H1 (cell line): ENCODE results near the gene GARNL3. TPM values are rescaled to one million over a fixed set of nuclear protein-coding genes. Genes with fewer than 3 reads are reported as not detected.
A peak's percentile ranks its signal among the peaks of the same experiment; 100 is the strongest.

Source experiments
- CTCF ChIA-PET: fragments of 300-600 bp; sonication (Branson Sonifier 250); formaldehyde crosslinking; loops from one replicate; lab custom pipeline; 2021; ENCODE audit not compliant: partially characterized antibody; lab: Charles Lee
- POLR2A ChIA-PET: fragments of 300-600 bp; sonication (Branson Sonifier 250); formaldehyde crosslinking; loops from one replicate; lab custom pipeline; 2021; ENCODE audit warnings: inconsistent platforms; ENCODE audit not compliant: partially characterized antibody; lab: Charles Lee
- DNase-seq, 2 experiments: peaks; one replicate each; pipeline versions ENCODE4 v3.0.0 to v3.0.0-alpha.2; 2010 to 2022; ENCODE audit warnings: low spot score in 2 of 2, low read depth in 1 of 2, mixed read lengths in 1 of 2
- FAIRE-seq: peaks from 2 replicates; lab custom pipeline; 2011; peaks lifted over from hg19 to GRCh38; lab: Jason Lieb, UNC
- H2AFZ ChIP-seq: 2 replicates; pipeline ENCODE4 v1.8.1; 2012; ENCODE audit warnings: low read length, inconsistent platforms
- H2AK5ac ChIP-seq: 2 replicates; pipeline ENCODE4 v1.6.1; 2013; ENCODE audit warnings: low read depth, low read length
- H2BK120ac ChIP-seq: replicated peaks from 2 replicates; pipeline ENCODE3; 2013; ENCODE audit warnings: low read depth, low read length, inconsistent platforms
- H2BK12ac ChIP-seq: 2 replicates; pipeline ENCODE4 v1.6.1; 2013; ENCODE audit warnings: low read depth, low read length
- H2BK15ac ChIP-seq: 2 replicates; pipeline ENCODE4 v1.6.1; 2013; ENCODE audit warnings: low read length
- H2BK20ac ChIP-seq: 2 replicates; pipeline ENCODE4 v1.6.1; 2013; ENCODE audit warnings: low read length
- H2BK5ac ChIP-seq: 2 replicates; pipeline ENCODE4 v1.6.1; 2013; ENCODE audit warnings: low read depth, low read length
- H3K14ac ChIP-seq: 2 replicates; pipeline ENCODE4 v1.6.1; 2013; ENCODE audit warnings: inconsistent platforms; ENCODE audit not compliant: insufficient read length
- H3K18ac ChIP-seq: 2 replicates; pipeline ENCODE4 v1.6.1; 2013; ENCODE audit warnings: low read length; ENCODE audit errors: extremely low read depth
- H3K23ac ChIP-seq: 2 replicates; pipeline ENCODE4 v1.6.1; 2013; ENCODE audit warnings: inconsistent platforms; ENCODE audit not compliant: insufficient read length
- H3K23me2 ChIP-seq: 2 replicates; pipeline ENCODE4 v1.6.1; 2013; ENCODE audit warnings: low read depth, low read length
- H3K27ac ChIP-seq: 2 replicates; pipeline ENCODE4 v1.6.1; 2011; ENCODE audit warnings: low read depth, low read length, inconsistent platforms
- H3K27me3 ChIP-seq, 4 experiments: replicated peaks in 1 of 4; 1 replicate in 1 of 4; 2 replicates in 3 of 4; pipeline versions ENCODE4 v1.6.1 to v1.8.1; 2011 to 2013; ENCODE audit warnings: low read length in 3 of 4, mild to moderate bottlenecking in 3 of 4, inconsistent platforms in 2 of 4, mixed read lengths in 2 of 4, moderate library complexity in 1 of 4; ENCODE audit not compliant: control insufficient read depth in 3 of 4, insufficient read depth in 3 of 4; ENCODE audit errors: extremely low read depth in 1 of 4
- H3K36me3 ChIP-seq, 4 experiments: 2 replicates each; pipeline versions ENCODE4 v1.6.1 to v1.8.1; 2011 to 2013; ENCODE audit warnings: mild to moderate bottlenecking in 4 of 4, low read length in 3 of 4, moderate library complexity in 2 of 4, control low read depth in 1 of 4, inconsistent platforms in 1 of 4; ENCODE audit not compliant: insufficient read depth in 4 of 4, control insufficient read depth in 2 of 4
- H3K4ac ChIP-seq: replicated peaks from 2 replicates; pipeline ENCODE3; 2013; ENCODE audit warnings: low read length, low read depth, mixed read lengths, inconsistent platforms; ENCODE audit not compliant: insufficient read length
- H3K4me1 ChIP-seq, 4 experiments: replicated peaks in 1 of 4; 1 replicate in 1 of 4; 2 replicates in 3 of 4; pipeline versions ENCODE4 v1.6.1 to v1.8.1; 2011 to 2013; ENCODE audit warnings: low read length in 3 of 4, inconsistent platforms in 2 of 4, mixed read lengths in 1 of 4; ENCODE audit not compliant: insufficient read depth in 4 of 4, control insufficient read depth in 3 of 4
- H3K4me2 ChIP-seq, 2 experiments: 2 replicates each; pipeline versions ENCODE4 v1.6.1 to v1.8.1; 2011 to 2013; ENCODE audit warnings: low read depth in 2 of 2, low read length in 2 of 2, control low read depth in 1 of 2, inconsistent platforms in 1 of 2, mild to moderate bottlenecking in 1 of 2; ENCODE audit not compliant: insufficient read depth in 1 of 2
- H3K4me3 ChIP-seq, 4 experiments: fragments of 200-600, 300-600 bp in 1 of 4; sonication (generic), shearing (Covaris generic), sonication (Bioruptor Twin) in 1 of 4; 2 replicates each; pipeline versions ENCODE4 v1.5.1 to v1.8.1; 2011 to 2016; ENCODE audit warnings: low read length in 4 of 4, low read depth in 3 of 4, control low read depth in 2 of 4, inconsistent platforms in 2 of 4, mild to moderate bottlenecking in 2 of 4, mixed read lengths in 1 of 4, moderate library complexity in 1 of 4; ENCODE audit not compliant: insufficient read depth in 2 of 4; ENCODE audit errors: extremely low read depth in 1 of 4
- H3K56ac ChIP-seq: replicated peaks from 2 replicates; pipeline ENCODE3; 2013; ENCODE audit warnings: low read depth, mild to moderate bottlenecking, mixed read lengths, low read length, inconsistent platforms; ENCODE audit not compliant: insufficient read length
- H3K79me1 ChIP-seq: 2 replicates; pipeline ENCODE4 v1.6.1; 2013; ENCODE audit warnings: low read depth, low read length, control low read depth
- H3K79me2 ChIP-seq, 2 experiments: 2 replicates each; pipeline versions ENCODE4 v1.6.1 to v1.8.1; 2012 to 2013; ENCODE audit warnings: low read length in 2 of 2, mild to moderate bottlenecking in 2 of 2, inconsistent platforms in 1 of 2; ENCODE audit not compliant: insufficient read depth in 2 of 2, control insufficient read depth in 1 of 2
- H3K9ac ChIP-seq, 4 experiments: replicated peaks in 1 of 4; 1 replicate in 1 of 4; 2 replicates in 3 of 4; pipeline versions ENCODE4 v1.6.1 to v1.8.1; 2011 to 2013; ENCODE audit warnings: low read depth in 3 of 4, low read length in 3 of 4, control low read depth in 2 of 4, mild to moderate bottlenecking in 2 of 4, moderate library complexity in 2 of 4, inconsistent platforms in 1 of 4; ENCODE audit errors: extremely low read depth in 1 of 4
- H3K9me3 ChIP-seq, 2 experiments: 2 replicates each; pipeline versions ENCODE4 v1.6.1 to v1.8.1; 2012 to 2013; ENCODE audit warnings: mild to moderate bottlenecking in 2 of 2, moderate library complexity in 2 of 2, control low read depth in 1 of 2, inconsistent platforms in 1 of 2, low read depth in 1 of 2, low read length in 1 of 2, mixed read lengths in 1 of 2; ENCODE audit not compliant: insufficient read depth in 2 of 2
- H4K20me1 ChIP-seq, 2 experiments: replicated peaks in 1 of 2; 2 replicates each; pipeline versions ENCODE3 to v1.8.1; 2011 to 2013; ENCODE audit warnings: inconsistent platforms in 2 of 2, low read length in 2 of 2, mild to moderate bottlenecking in 1 of 2; ENCODE audit not compliant: insufficient read depth in 2 of 2, control insufficient read depth in 1 of 2
- H4K5ac ChIP-seq: 2 replicates; pipeline ENCODE4 v1.6.1; 2013; ENCODE audit warnings: low read length, low read depth, mixed read lengths, inconsistent platforms; ENCODE audit not compliant: insufficient read length
- H4K8ac ChIP-seq: 2 replicates; pipeline ENCODE4 v1.8.0; 2013; ENCODE audit warnings: mild to moderate bottlenecking, moderate library complexity, low read length, inconsistent platforms; ENCODE audit not compliant: insufficient read depth; ENCODE audit errors: extremely low read depth
- H4K91ac ChIP-seq: replicated peaks from 2 replicates; pipeline ENCODE3; 2013; ENCODE audit warnings: low read length, mixed read lengths, inconsistent platforms; ENCODE audit not compliant: insufficient read length
- ATF3 ChIP-seq: IDR thresholded peaks from 2 replicates; pipeline ENCODE4 v1.6.1; 2011; ENCODE audit warnings: low read depth, mild to moderate bottlenecking, low read length; ENCODE audit not compliant: insufficient read depth
- CHD2 ChIP-seq: IDR thresholded peaks from 2 replicates; pipeline ENCODE4 v1.6.1; 2012; ENCODE audit warnings: low read length, improper control_type of control experiment
- CTBP2 ChIP-seq: IDR thresholded peaks from 2 replicates; pipeline ENCODE4 v1.7.0; 2011; ENCODE audit warnings: borderline replicate concordance, mild to moderate bottlenecking, moderate library complexity, mixed read lengths, low read length; ENCODE audit not compliant: insufficient read depth, insufficient read length
- EZH2 ChIP-seq: fragments of 200-600 bp; sonication (generic); IDR thresholded peaks from 2 replicates; pipeline ENCODE4 v1.7.1; 2012; ENCODE audit warnings: low read depth, mild to moderate bottlenecking, moderate library complexity, low read length, inconsistent platforms; ENCODE audit not compliant: severe bottlenecking
- JUN ChIP-seq: IDR thresholded peaks from 2 replicates; pipeline ENCODE4 v1.6.1; 2011; ENCODE audit warnings: low read depth, mild to moderate bottlenecking, improper control_type of control experiment, low read length
- MAFK ChIP-seq: IDR thresholded peaks from 2 replicates; pipeline ENCODE4 v1.6.1; 2012; ENCODE audit warnings: low read depth, mild to moderate bottlenecking, improper control_type of control experiment, low read length
- POLR2AphosphoS5 ChIP-seq: IDR thresholded peaks from 2 replicates; pipeline ENCODE4 v1.6.1; 2011; ENCODE audit warnings: low read depth, low read length
- RBBP5 ChIP-seq: IDR thresholded peaks from 2 replicates; pipeline ENCODE4 v1.7.1; 2012; ENCODE audit warnings: low read depth, mild to moderate bottlenecking, inconsistent platforms, low read length, moderate library complexity, borderline replicate concordance
- RFX5 ChIP-seq: IDR thresholded peaks from 2 replicates; pipeline ENCODE4 v1.6.1; 2011; ENCODE audit warnings: low read depth, low read length, improper control_type of control experiment, borderline replicate concordance
- SP2 ChIP-seq: IDR thresholded peaks from 2 replicates; pipeline ENCODE4 v1.6.1; 2012; ENCODE audit warnings: mild to moderate bottlenecking, low read length, inconsistent platforms
- TBP ChIP-seq: IDR thresholded peaks from 2 replicates; pipeline ENCODE4 v1.6.1; 2011; ENCODE audit warnings: low read depth, low read length, improper control_type of control experiment
- WGBS, 2 experiments: shearing (Covaris generic) in 1 of 2; methylation state at CpG; one replicate each; pipeline versions ENCODE4 v1.1.6 to v1.1.7; 2013 to 2015; ENCODE audit warnings: low lambda C conversion rate in 2 of 2, mixed read lengths in 2 of 2, inconsistent platforms in 1 of 2, low coverage in 1 of 2, missing lambda C conversion rate in 1 of 2; ENCODE audit not compliant: insufficient replicate concordance in 2 of 2, insufficient coverage in 1 of 2, insufficient read length in 1 of 2; ENCODE audit errors: extremely low coverage in 1 of 2, missing lambda C conversion rate in 1 of 2; 5-methylcytosine and 5-hydroxymethylcytosine counted together
- polyA plus RNA-seq, 7 experiments: library from polyadenylated mRNA; depleted of rRNA in 3 of 7; stranded (reverse) in 5 of 7; unstranded in 2 of 7; fragments of >200 nt in 5 of 7; fragments of 200-250 nt in 2 of 7; gene quantifications; 1 replicate in 5 of 7; 2 replicates in 1 of 7; 4 replicates in 1 of 7; pipeline versions ENCODE4 v1.2.1 to v1.2.3, GENCODE V29; 2011 to 2013; ENCODE audit warnings: missing spikeins in 2 of 7, mixed read lengths in 2 of 7
- total RNA-seq: library from RNA; stranded (reverse); fragmentation: NEBNext Ultra II Directional; extraction: Animal tissue kit (Norgen Biotek cat#: 25700); gene quantifications from 2 replicates; pipeline ENCODE4 v1.2.1, GENCODE V29; 2021

Gene GARNL3
- total and polyA plus RNA-seq, 2 of the 8 experiments (the other 6 are each of a cell fraction or from before 2014, with no cell fraction given) = 6.5 to 18.3 TPM

- H4K8ac ChIP-seq = peak overlapping the region; percentile 98; the same call in 1 of the 2 replicates
- no peak overlapping the region for H2BK120ac ChIP-seq
- peaks cover 2 to 15% (median 13%) of the 10 kb centered on the region in 4 experiments; a peak in 6 of 7 replicates for H3K27me3 ChIP-seq
- peaks cover 2 to 7% of the 10 kb centered on the region in 2 experiments for H4K20me1 ChIP-seq
- H3K14ac ChIP-seq = no peak overlapping the region
- peak overlapping the region; percentile 97 for H3K18ac ChIP-seq
- peak overlapping the region; percentile 27 for H4K91ac ChIP-seq
- peak overlapping the region in 3 of 4 experiments; percentile 39 to 82 (median 75); a peak in 4 of 7 replicates for H3K9ac ChIP-seq
- peak overlapping the region; percentile 55 to 80 (median 76) for H3K4me3 ChIP-seq
- H3K23ac ChIP-seq = no peak overlapping the region
- peaks cover 0 to 13% (median 8%) of the 10 kb centered on the region in 4 experiments; a peak in 5 of 7 replicates for H3K4me1 ChIP-seq
- H3K4me2 ChIP-seq = peak overlapping the region; percentile 92 to 98
- H3K9me3 ChIP-seq = no peaks in the 10 kb centered on the region
- peak overlapping the region; percentile 50 for H4K5ac ChIP-seq
- H2BK20ac ChIP-seq = no peak overlapping the region
- H2BK12ac ChIP-seq = no peak overlapping the region; the same call in 1 of the 2 replicates
- H2BK5ac ChIP-seq = peak overlapping the region; percentile 80; the same call in 1 of the 2 replicates
- ChIA-PET CTCF (interaction anchor here (0.6 to 3.7 kb wide), 15 partner anchors 9 to 316 kb away, joined by 3 to 16 read pairs (median 4); partner anchors contain the start of gene SLC2A8), POLR2A (interaction anchor here (0.8 to 2.3 kb wide), 9 partner anchors 10 to 226 kb away, joined by 3 to 12 read pairs (median 3); partner anchors contain the start of genes LRSAM1, RPL12 and SLC2A8)
- H3K4ac ChIP-seq = peak overlapping the region; percentile 70
- H2BK15ac ChIP-seq = 0 out of 2 replicates have a peak overlapping the region, but pooled peaks have one; percentile 95
- H3K79me2 ChIP-seq = no peaks in the 10 kb centered on the region
- WGBS, 2 experiments = 1% methylated on average over 29 of the region's 56 CpGs; no CpG with 5 or more reads in 1 of the 2 experiments
- no peaks in the 10 kb centered on the region for H3K36me3 ChIP-seq
- no peak overlapping the region for H2AK5ac ChIP-seq
- DNase-seq (peak; percentile 94 to 100), FAIRE-seq (no peak)
- no peak overlapping the region for H3K56ac ChIP-seq
- peak overlapping the region; percentile 49; the same call in 1 of the 2 replicates for H2AFZ ChIP-seq
- peak overlapping the region; percentile 80; the same call in 1 of the 2 replicates for H3K27ac ChIP-seq
- H3K23me2 ChIP-seq = peaks cover 13% of the 10 kb centered on the region
- no peaks in the 10 kb centered on the region for H3K79me1 ChIP-seq
- TF ChIP-seq SP2 (no peak), MAFK (no peak), CHD2 (peak; percentile 38; the same call in 1 of the 2 replicates), RFX5 (no peak), EZH2 (peak; percentile 11), RBBP5 (no peak), POLR2AphosphoS5 (peak; percentile 72), TBP (peak; percentile 67; the same call in 1 of the 2 replicates), ATF3 (no peak), CTBP2 (no peak), JUN (no peak)
Measured at GRCh38 chr9:127224178-127224882, 40.2 kb upstream of the GARNL3 start.
